Measurements from ENCODE around the gene CNTNAP2.
"Not testable (repeated sequence)": the region's sequence is repeated elsewhere in the genome, so short reads cannot be mapped to it uniquely, and the experiment has no call there.

CNTNAP2 gene

DNA sequence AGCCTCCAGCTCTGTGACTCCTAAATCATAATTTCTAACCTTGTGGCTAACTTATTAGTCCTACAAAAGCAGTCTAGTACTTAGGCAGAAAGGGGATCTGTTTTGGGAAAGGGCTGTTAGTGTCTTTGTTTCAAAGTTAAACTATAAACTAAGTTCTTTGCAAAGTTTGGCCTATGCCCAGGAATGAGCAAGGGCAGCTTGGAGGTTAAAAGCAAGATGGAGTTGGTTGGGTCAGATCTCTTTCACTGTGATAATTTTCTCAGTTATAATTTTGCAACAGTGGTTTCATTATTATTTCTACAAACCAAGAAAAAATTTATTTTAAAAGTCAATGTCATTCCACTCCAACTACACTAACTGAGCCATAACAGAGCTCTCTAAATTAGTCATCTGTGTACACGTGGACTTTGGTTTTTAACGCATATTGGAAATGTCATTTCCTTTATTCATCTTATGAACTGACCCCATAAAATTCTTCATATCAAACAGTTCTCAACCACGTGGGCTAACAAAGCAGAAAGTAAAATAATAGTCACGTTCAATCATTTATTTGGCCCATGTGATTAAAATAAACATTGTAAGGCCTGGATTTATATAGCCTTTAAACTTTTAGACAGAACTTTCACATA lies 2330.7 kb downstream of the CNTNAP2 start:
- no peak for DNase-seq (ENCODE audit: low read depth in 2 of 2, low spot score in 1 of 2)

DNA sequence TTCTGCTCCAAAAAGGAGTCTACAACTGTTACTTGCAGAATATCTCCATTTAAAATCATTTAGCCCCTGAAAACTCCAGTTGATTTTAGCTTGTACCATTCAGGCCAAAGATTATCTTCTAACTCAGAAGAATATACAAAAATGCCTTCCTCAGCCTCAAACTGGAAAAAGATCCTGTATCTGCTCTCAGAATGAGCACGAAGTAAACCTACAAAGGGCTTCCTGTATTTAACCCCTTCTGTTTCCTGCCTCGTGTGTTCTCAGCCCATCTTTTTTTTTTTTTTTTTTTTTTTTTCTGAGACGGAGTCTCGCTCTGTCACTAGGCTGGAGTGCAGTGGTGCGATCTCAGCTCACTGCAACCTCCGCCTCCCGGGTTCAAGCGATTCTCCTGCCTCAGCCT lies 2334.9 kb downstream of the CNTNAP2 start:
- not testable (repeated sequence) for DNase-seq (ENCODE audit: low read depth in 2 of 2, low spot score in 1 of 2)

GRCh38 chr7:148456351-148456750 lies 2339.8 kb downstream of the CNTNAP2 start:
- no peak for DNase-seq (ENCODE audit: low read depth in 2 of 2, low spot score in 1 of 2)

- no peak for DNase-seq (ENCODE audit: low read depth in 2 of 2, low spot score in 1 of 2)
Observed at GRCh38 chr7:148457310-148457921, 2340.8 kb downstream of the CNTNAP2 start.

- no peak for DNase-seq (ENCODE audit: low read depth in 2 of 2, low spot score in 1 of 2)
Observed at GRCh38 chr7:148458263-148458662, 2341.7 kb downstream of the CNTNAP2 start.

- DNase-seq (ENCODE audit: low read depth in 2 of 2, low spot score in 1 of 2), result no peak
Observed at GRCh38 chr7:148461392-148462179, 2345.0 kb downstream of the CNTNAP2 start.

GRCh38 chr7:148462774-148463173 lies 2346.2 kb downstream of the CNTNAP2 start:
- DNase-seq (ENCODE audit: low read depth in 2 of 2, low spot score in 1 of 2), result not testable (repeated sequence)

GRCh38 chr7:148463210-148463609 lies 2346.6 kb downstream of the CNTNAP2 start:
- DNase-seq (ENCODE audit: low read depth in 2 of 2, low spot score in 1 of 2), result no peak

DNA sequence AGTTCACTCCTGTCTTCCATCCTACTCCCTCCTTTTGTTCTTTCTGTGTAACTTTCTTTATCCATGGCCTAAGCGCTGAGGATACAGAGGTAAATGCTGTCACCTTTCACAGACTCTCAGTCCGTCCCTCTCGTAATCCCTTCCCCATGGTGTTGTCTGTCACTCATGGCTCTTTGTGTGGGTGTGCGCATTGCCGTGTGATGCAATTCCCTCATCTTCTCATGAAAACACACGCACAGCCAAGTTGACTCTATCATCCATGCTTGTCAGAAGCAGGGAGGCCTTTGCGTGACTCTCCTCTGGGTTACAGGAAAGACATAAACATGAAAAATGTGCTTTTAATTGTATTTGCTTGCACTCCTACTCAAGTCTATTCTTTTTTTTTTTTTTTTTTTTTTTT lies 2348.3 kb downstream of the CNTNAP2 start:
- no peak for DNase-seq (ENCODE audit: low read depth in 2 of 2, low spot score in 1 of 2)

- not testable (repeated sequence) for DNase-seq (ENCODE audit: low read depth in 2 of 2, low spot score in 1 of 2)
Observed at GRCh38 chr7:148465441-148465840, 2348.8 kb downstream of the CNTNAP2 start.

DNA sequence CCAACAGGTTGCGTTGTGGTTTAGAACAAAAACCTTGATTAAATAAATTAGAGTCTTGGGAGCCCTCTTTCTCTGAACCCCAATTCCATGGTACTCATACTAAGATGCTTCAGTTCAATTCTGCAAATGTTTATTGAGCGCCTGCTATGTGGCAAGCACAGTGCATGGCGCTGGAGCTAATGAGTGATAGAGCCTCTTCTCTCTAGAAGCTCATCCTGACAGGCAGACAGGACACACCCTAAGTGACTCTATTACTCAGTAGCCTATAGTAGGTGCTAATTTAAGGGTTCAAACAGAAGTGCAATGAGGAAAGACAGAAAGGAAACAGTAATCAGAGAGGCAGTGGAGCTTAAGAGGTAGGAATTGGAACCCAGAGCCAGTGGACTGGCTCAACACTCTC lies 2349.5 kb downstream of the CNTNAP2 start:
- no peak for DNase-seq (ENCODE audit: low read depth in 2 of 2, low spot score in 1 of 2)

DNA sequence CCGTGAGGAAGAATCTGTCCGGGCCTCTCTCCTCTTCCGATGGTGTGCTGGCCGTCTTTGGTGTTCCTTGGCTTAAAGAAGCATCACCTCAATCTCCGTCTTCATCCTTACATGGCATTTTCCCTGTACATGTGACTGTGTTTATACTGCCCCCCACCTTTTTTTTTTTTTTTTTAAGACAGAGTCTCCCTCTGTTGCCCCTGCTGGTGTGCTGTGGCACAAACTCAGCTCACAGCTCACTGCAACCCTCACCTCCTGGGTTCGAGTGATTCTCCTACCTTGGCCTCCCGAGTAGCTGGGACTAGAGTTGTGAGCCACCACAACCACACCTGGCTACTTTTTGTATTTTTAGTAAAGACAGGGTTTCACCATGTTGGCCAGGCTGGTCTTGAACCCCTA lies 2352.1 kb downstream of the CNTNAP2 start:
- no peak for DNase-seq (ENCODE audit: low read depth in 2 of 2, low spot score in 1 of 2)

All from stimulated activated CD8-positive, alpha-beta memory T cell treated with anti-CD3 and anti-CD28 coated beads, Interleukin-4, amount 100 ng/mL, for 4 hours (primary cell).